HG03342 (cell line): Measurements from ENCODE around the gene GNG13.
"Not testable (repeated sequence)": the region's sequence is repeated elsewhere in the genome, so short reads cannot be mapped to it uniquely, and the experiment has no call there.

Source experiments
- ATAC-seq: cut with Tn5 transposase; IDR thresholded peaks from one replicate; pipeline ENCODE4 v1.9.1; 2021; ENCODE audit warnings: mild to moderate bottlenecking, moderate library complexity; ENCODE audit not compliant: unreplicated experiment

Gene GNG13

GRCh38 chr16:799948-800833, at the start of gene GNG13:
TSS of gene GNG13 (minus strand) at chr16:800734. CDS start at chr16:799077, 1,657 bp downstream.
- no peak for ATAC-seq

- no peak for ATAC-seq
These were observed 48.1 kb upstream of the GNG13 start for GRCh38 chr16:848510-849253.

- no peak for ATAC-seq
These were observed 47.3 kb upstream of the GNG13 start for GRCh38 chr16:847681-848445.

GRCh38 chr16:847151-847550, 46.6 kb upstream of the GNG13 start:
- no peak for ATAC-seq

- no peak for ATAC-seq
These were observed 44.8 kb upstream of the GNG13 start for GRCh38 chr16:845351-845745.

- no peak for ATAC-seq
These were observed 44.3 kb upstream of the GNG13 start for GRCh38 chr16:844638-845350.

- ATAC-seq: no peak
These were observed 43.2 kb upstream of the GNG13 start for GRCh38 chr16:843771-844170.

- no peak for ATAC-seq
These were observed 42.4 kb upstream of the GNG13 start for GRCh38 chr16:842711-843560.

- no peak for ATAC-seq
These were observed 41.5 kb upstream of the GNG13 start for GRCh38 chr16:842061-842476.

- ATAC-seq: no peak
These were observed 41.0 kb upstream of the GNG13 start for GRCh38 chr16:841455-842060.

GRCh38 chr16:840561-841454, 40.3 kb upstream of the GNG13 start:
- ATAC-seq: no peak

GRCh38 chr16:839643-840408, 39.3 kb upstream of the GNG13 start:
- no peak for ATAC-seq

- ATAC-seq: no peak
These were observed 38.2 kb upstream of the GNG13 start for GRCh38 chr16:838741-839140.

GRCh38 chr16:836822-837221, 36.3 kb upstream of the GNG13 start:
- not testable (repeated sequence) for ATAC-seq

GRCh38 chr16:836221-836620, 35.7 kb upstream of the GNG13 start:
- ATAC-seq: no peak

GRCh38 chr16:835373-835772, 34.8 kb upstream of the GNG13 start:
- no peak for ATAC-seq

- ATAC-seq: no peak
These were observed 32.9 kb upstream of the GNG13 start for GRCh38 chr16:833411-833810.
